ENCODE data around the gene MRPL37. TPM values are rescaled to one million over a fixed set of nuclear protein-coding genes. Genes with fewer than 3 reads are reported as not detected.
A peak's percentile ranks its signal among the peaks of the same experiment; 100 is the strongest.

Gene MRPL37
- total RNA-seq, 1 experiment from 2014 or later: 180 TPM

DNA sequence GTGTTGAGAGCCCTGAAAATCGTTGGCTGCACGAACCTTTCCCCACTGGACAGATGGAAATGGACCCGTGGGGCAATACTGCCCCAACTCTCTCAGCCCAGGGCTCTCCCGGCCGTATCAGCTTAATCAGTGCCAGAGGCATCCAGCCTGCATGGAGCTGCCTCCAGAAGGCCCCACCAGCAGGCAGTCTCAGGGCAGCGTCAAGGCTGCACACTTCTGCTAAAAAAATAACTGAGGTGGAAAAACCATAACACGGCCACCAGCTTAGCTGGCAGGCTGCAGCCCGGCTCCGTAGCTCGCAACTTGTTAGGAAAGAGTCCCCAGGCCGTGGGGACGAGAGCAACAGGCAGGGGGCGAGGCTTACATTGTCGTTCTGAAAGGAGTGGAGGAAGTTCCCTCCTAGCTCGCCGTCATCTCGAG is 27.9 kb downstream of the MRPL37 start:
- Histone ChIP-seq H3K4me3 (no peak overlapping the region), H3K36me3 (ENCODE audit: low read depth) (no peaks in the 10 kb centered on the region), H3K9me2 (ENCODE audit: insufficient read depth) (no peaks in the 10 kb centered on the region), H3K4me1 (replicated peaks; ENCODE audit: insufficient read depth) (0 out of 2 replicates have a peak, but pooled peaks cover 5% of the 10 kb centered on the region), H4K20me1 (ENCODE audit: insufficient read depth) (no peaks in the 10 kb centered on the region), H3K4me2 (no peak overlapping the region), H3K79me2 (ENCODE audit: low read depth) (no peaks in the 10 kb centered on the region), H3K9me3 (ENCODE audit: insufficient read depth, low read depth) (no peaks in the 10 kb centered on the region), H2AFZ (no peak overlapping the region), H3F3A (ENCODE audit: insufficient read depth, low read depth) (no peaks in the 10 kb centered on the region), H3K27ac (no peak overlapping the region), H3K27me3 (ENCODE audit: insufficient read depth, low read depth) (no peaks in the 10 kb centered on the region)
- intact Hi-C loops (cut with micrococcal nuclease; ENCODE audit: unreplicated experiment): loop anchor here (1.0 to 5.0 kb wide), 3 partner anchors 107 to 259 kb away; partner anchors contain the start of gene SSBP3
- no peak for DNase-seq
- ChIA-PET POLR2A (ENCODE audit: unreplicated experiment) (interaction anchor here (0.7 kb wide), 1 partner anchor 175 kb away, joined by 8 read pairs; no protein-coding TSS in a partner anchor), CTCF (no interaction called here)
- TF ChIP-seq CTCF (conservative IDR thresholded peaks at IDR 0.05) (no peak), EZH2 (IDR thresholded peaks at IDR 0.05; ENCODE audit: low read depth) (no peak)
- BruUV-seq (replicated peaks): no TSS peak

- Histone ChIP-seq H3K4me1 (replicated peaks; ENCODE audit: insufficient read depth) (0 out of 2 replicates have a peak, but pooled peaks cover 5% of the 10 kb centered on the region), H3F3A (ENCODE audit: insufficient read depth, low read depth) (no peaks in the 10 kb centered on the region), H4K20me1 (ENCODE audit: insufficient read depth) (no peaks in the 10 kb centered on the region), H3K27me3 (ENCODE audit: insufficient read depth, low read depth) (no peaks in the 10 kb centered on the region), H3K27ac (no peak overlapping the region), H2AFZ (no peak overlapping the region), H3K4me3 (no peak overlapping the region), H3K9me3 (ENCODE audit: insufficient read depth, low read depth) (no peaks in the 10 kb centered on the region), H3K9me2 (ENCODE audit: insufficient read depth) (no peaks in the 10 kb centered on the region), H3K36me3 (ENCODE audit: low read depth) (no peaks in the 10 kb centered on the region), H3K79me2 (ENCODE audit: low read depth) (no peaks in the 10 kb centered on the region), H3K4me2 (no peak overlapping the region)
- DNase-seq: no peak
- ChIA-PET POLR2A (ENCODE audit: unreplicated experiment) (no interaction called here), CTCF (no interaction called here)
- BruUV-seq (replicated peaks): no TSS peak
- TF ChIP-seq CTCF (conservative IDR thresholded peaks at IDR 0.05): no peak
- no peak for TF ChIP-seq EZH2 (IDR thresholded peaks at IDR 0.05; ENCODE audit: low read depth)
- intact Hi-C loops (cut with micrococcal nuclease; ENCODE audit: unreplicated experiment): loop anchor here (2.0 to 5.0 kb wide), 2 partner anchors 178 to 259 kb away; partner anchors contain the start of gene SSBP3
These were observed 28.7 kb downstream of the MRPL37 start for GRCh38 chr1:54228638-54229079.

- H3K4me3 ChIP-seq: no peak overlapping the region
- no peak overlapping the region for H3K27ac ChIP-seq
- BruUV-seq (replicated peaks): no TSS peak
- CTCF ChIA-PET: interaction anchor here (0.5 kb wide), 1 partner anchor 84 kb away, joined by 14 read pairs; no protein-coding TSS in a partner anchor
- intact Hi-C loops (cut with micrococcal nuclease; ENCODE audit: unreplicated experiment): loop anchor here (2.0 to 5.0 kb wide), 2 partner anchors 177 to 258 kb away; partner anchors contain the start of gene SSBP3
- no peak overlapping the region for H3K4me2 ChIP-seq
- POLR2A ChIA-PET (ENCODE audit: unreplicated experiment): interaction anchor here (0.5 to 0.7 kb wide), 3 partner anchors 21 to 664 kb away, joined by 3 to 4 read pairs (median 3); no protein-coding TSS in a partner anchor
- TF ChIP-seq EZH2 (IDR thresholded peaks at IDR 0.05; ENCODE audit: low read depth) (no peak), CTCF (conservative IDR thresholded peaks at IDR 0.05) (no peak)
- 0 out of 2 replicates have a peak, but pooled peaks cover 5% of the 10 kb centered on the region for H3K4me1 ChIP-seq (replicated peaks; ENCODE audit: insufficient read depth)
- H3K9me3 ChIP-seq (ENCODE audit: insufficient read depth, low read depth): no peaks in the 10 kb centered on the region
- H3K79me2 ChIP-seq (ENCODE audit: low read depth): no peaks in the 10 kb centered on the region
- H2AFZ ChIP-seq: no peak overlapping the region
- no peaks in the 10 kb centered on the region for H3K9me2 ChIP-seq (ENCODE audit: insufficient read depth)
- no peaks in the 10 kb centered on the region for H4K20me1 ChIP-seq (ENCODE audit: insufficient read depth)
- H3F3A ChIP-seq (ENCODE audit: insufficient read depth, low read depth): no peaks in the 10 kb centered on the region
- DNase-seq: peak; percentile 45 to 77
- H3K27me3 ChIP-seq (ENCODE audit: insufficient read depth, low read depth): no peaks in the 10 kb centered on the region
- no peaks in the 10 kb centered on the region for H3K36me3 ChIP-seq (ENCODE audit: low read depth)
These were observed 29.4 kb downstream of the MRPL37 start for GRCh38 chr1:54229281-54229891.
